B cell (primary cell): ENCODE results near the gene COBLL1. TPM values are rescaled to one million over a fixed set of nuclear protein-coding genes. Genes with fewer than 3 reads are reported as not detected.

Experiments used
- ATAC-seq: fragments of 200-7000 bp; cut with Tn5 transposase; one replicate; pipeline ENCODE4 v1.10.0; 2021; ENCODE audit warnings: low read depth, mild to moderate bottlenecking, moderate number of reproducible peaks, moderate library complexity
- CTCF ChIA-PET: fragments of 350-600 bp; sonication (Branson Sonifier 250); formaldehyde crosslinking; loops from one replicate; lab custom pipeline; 2021; ENCODE audit warnings: antibody characterized with exemption, inconsistent platforms; lab: Charles Lee
- POLR2A ChIA-PET: fragments of 350-600 bp; sonication (Branson Sonifier 250); formaldehyde crosslinking; loops from one replicate; lab custom pipeline; 2021; ENCODE audit warnings: antibody characterized with exemption; lab: Charles Lee
- DNase-seq: peaks from one replicate; pipeline ENCODE4 v3.0.0; 2013
- H2AFZ ChIP-seq: 2 replicates; pipeline ENCODE4 v1.6.1; 2012; ENCODE audit warnings: mild to moderate bottlenecking, low read depth, low read length; ENCODE audit not compliant: insufficient read depth, poor library complexity, severe bottlenecking
- H3K27ac ChIP-seq, 2 donors: 1 replicate in 1 of 2; 2 replicates in 1 of 2; pipeline ENCODE4 v1.5.1; 2012 to 2013; ENCODE audit warnings: low read length in 2 of 2, mild to moderate bottlenecking in 2 of 2, moderate library complexity in 1 of 2
- H3K27me3 ChIP-seq, 4 experiments: fragments of 200-600 bp in 1 of 4; sonication (generic) in 1 of 4; replicated peaks in 1 of 4; 1 replicate in 2 of 4; 2 replicates in 2 of 4; pipeline versions ENCODE4 v1.6.1 to v1.7.0; 2013 to 2016; ENCODE audit warnings: low read length in 3 of 4, mild to moderate bottlenecking in 2 of 4, mixed read lengths in 1 of 4, moderate library complexity in 1 of 4; ENCODE audit not compliant: insufficient read depth in 4 of 4, control insufficient read depth in 3 of 4; ENCODE audit errors: control extremely low read depth in 1 of 4
- H3K36me3 ChIP-seq, 2 experiments: replicated peaks in 1 of 2; 1 replicate in 1 of 2; 2 replicates in 1 of 2; pipeline versions ENCODE4 v1.6.1 to v1.7.1; 2013; ENCODE audit warnings: low read length in 1 of 2; ENCODE audit not compliant: insufficient read depth in 2 of 2, control insufficient read depth in 1 of 2; ENCODE audit errors: control extremely low read depth in 1 of 2, extremely low read depth in 1 of 2
- H3K4me1 ChIP-seq, 2 donors: fragments of 200-600 bp in 1 of 2; sonication (generic) in 1 of 2; 1 replicate in 1 of 2; 2 replicates in 1 of 2; pipeline versions ENCODE4 v1.5.1 to v1.6.1; 2013 to 2017; ENCODE audit warnings: low read length in 2 of 2; ENCODE audit not compliant: control insufficient read depth in 2 of 2, insufficient read depth in 2 of 2
- H3K4me2 ChIP-seq: replicated peaks from 2 replicates; pipeline ENCODE3; 2012; ENCODE audit warnings: mild to moderate bottlenecking, low read depth, low read length; ENCODE audit not compliant: poor library complexity, severe bottlenecking
- H3K4me3 ChIP-seq, 5 experiments: fragments of 200-600 bp in 1 of 5; sonication (generic) in 1 of 5; 1 replicate in 3 of 5; 2 replicates in 2 of 5; pipeline versions ENCODE4 v1.5.1 to v1.7.0; 2011 to 2016; ENCODE audit warnings: low read length in 4 of 5, mild to moderate bottlenecking in 4 of 5, low read depth in 2 of 5, control low read depth in 1 of 5, moderate library complexity in 1 of 5; ENCODE audit not compliant: insufficient read depth in 1 of 5; ENCODE audit errors: control extremely low read depth in 1 of 5, extremely low read depth in 1 of 5
- H3K79me2 ChIP-seq: fragments of 200-600 bp; sonication (generic); one replicate; pipeline ENCODE4 v1.6.0; 2016; ENCODE audit warnings: low read length; ENCODE audit not compliant: control insufficient read depth, insufficient read depth
- H3K9ac ChIP-seq: fragments of 200-600 bp; sonication (generic); 2 replicates; pipeline ENCODE4 v1.6.1; 2017; ENCODE audit warnings: mild to moderate bottlenecking, low read length, moderate library complexity
- H3K9me3 ChIP-seq, 3 donors: one replicate each; pipeline versions ENCODE4 v1.6.1 to v1.7.1; 2013; ENCODE audit warnings: low read length in 2 of 3; ENCODE audit not compliant: control insufficient read depth in 2 of 3, insufficient read depth in 1 of 3; ENCODE audit errors: control extremely low read depth in 1 of 3
- H4K20me1 ChIP-seq: 2 replicates; pipeline ENCODE4 v1.6.0; 2012; ENCODE audit warnings: mild to moderate bottlenecking, low read length; ENCODE audit not compliant: insufficient read depth, control insufficient read depth, poor library complexity, severe bottlenecking
- H3K27ac Mint-ChIP-seq: one replicate; pipeline ENCODE4 v1.8.0; 2021; ENCODE audit warnings: mixed read lengths
- H3K27me3 Mint-ChIP-seq: one replicate; pipeline ENCODE4 v1.8.0; 2021; ENCODE audit warnings: mixed read lengths
- H3K4me1 Mint-ChIP-seq: one replicate; pipeline ENCODE4 v1.8.0; 2021; ENCODE audit warnings: mixed read lengths
- H3K4me3 Mint-ChIP-seq: one replicate; pipeline ENCODE4 v1.8.0; 2021; ENCODE audit warnings: mixed read lengths
- H3K9me3 Mint-ChIP-seq: one replicate; pipeline ENCODE4 v1.8.0; 2022; ENCODE audit warnings: mixed read lengths; ENCODE audit not compliant: insufficient read depth
- CTCF ChIP-seq: fragments of 200-600 bp; IDR thresholded peaks from one replicate; pipeline ENCODE4 v1.8.0; 2022; ENCODE audit warnings: antibody characterized with exemption, mild to moderate bottlenecking
- EZH2 ChIP-seq: IDR thresholded peaks from 2 replicates; pipeline ENCODE4 v1.6.1; 2012; ENCODE audit warnings: borderline replicate concordance, low read depth, mild to moderate bottlenecking, moderate library complexity, low read length; ENCODE audit not compliant: insufficient read depth, poor library complexity, severe bottlenecking
- intact Hi-C: fragments of 100-400 bp; cut with micrococcal nuclease; formaldehyde crosslinking; loops from one replicate; pipeline ENCODE4 v1.10.0; 2022
- polyA plus RNA-seq: library from polyadenylated mRNA; depleted of rRNA; stranded (reverse); fragments of >200 nt; gene quantifications from 2 replicates; pipeline ENCODE4 v1.2.3, GENCODE V29; 2012
- total RNA-seq, 2 donors: library from RNA; stranded (reverse); fragments of 120-200 nt in 1 of 2; gene quantifications; 1 replicate in 1 of 2; 2 replicates in 1 of 2; pipeline versions ENCODE4 v1.2.3 to v1.2.4, GENCODE V29; 2013 to 2022

The COBLL1 gene
- total and polyA plus RNA-seq, 2 donors (not counting 1 experiment from before 2014, with no cell fraction given), result 45.1 to 234 TPM

- ChIA-PET POLR2A (no interaction called here), CTCF (no interaction called here)
- no peak overlapping the region for H3K27ac ChIP-seq
- peaks cover 0 to 1% (median 0%) of the 10 kb centered on the region in 3 donors for H3K9me3 ChIP-seq
- Mint-ChIP-seq H3K27ac (no peak overlapping the region), H3K4me3 (no peak overlapping the region), H3K27me3 (no peaks in the 10 kb centered on the region), H3K4me1 (no peaks in the 10 kb centered on the region), H3K9me3 (no peaks in the 10 kb centered on the region)
- H3K4me1 ChIP-seq, result no peaks in the 10 kb centered on the region
- no peaks in the 10 kb centered on the region for H3K79me2 ChIP-seq
- ATAC-seq (no peak), DNase-seq (no peak)
- no peak overlapping the region for H3K9ac ChIP-seq
- TF ChIP-seq EZH2 (no peak), CTCF (no peak)
- no peak overlapping the region for H3K4me2 ChIP-seq
- no peak overlapping the region for H3K4me3 ChIP-seq
- H4K20me1 ChIP-seq, result no peaks in the 10 kb centered on the region
- no peak overlapping the region for H2AFZ ChIP-seq
- intact Hi-C loops, result no loop called here
- H3K36me3 ChIP-seq, result peaks cover 15 to 82% of the 10 kb centered on the region in 2 experiments
- H3K27me3 ChIP-seq, result no peaks in the 10 kb centered on the region
These were observed 147.8 kb downstream of the COBLL1 start for GRCh38 chr2:164693834-164694233.

GRCh38 chr2:164693390-164693789 is 148.2 kb downstream of the COBLL1 start:
- Histone ChIP-seq H3K4me2 (no peak overlapping the region), H3K27ac (no peak overlapping the region), H2AFZ (no peak overlapping the region), H3K4me1 (no peaks in the 10 kb centered on the region), H3K79me2 (no peaks in the 10 kb centered on the region), H3K36me3 (peaks cover 15 to 82% of the 10 kb centered on the region in 2 experiments), H3K9me3 (peaks cover 0 to 1% (median 0%) of the 10 kb centered on the region in 3 donors), H3K9ac (no peak overlapping the region), H3K27me3 (no peaks in the 10 kb centered on the region), H4K20me1 (no peaks in the 10 kb centered on the region), H3K4me3 (no peak overlapping the region)
- TF ChIP-seq EZH2 (no peak), CTCF (no peak)
- Mint-ChIP-seq H3K4me3 (no peak overlapping the region), H3K27me3 (no peaks in the 10 kb centered on the region), H3K27ac (no peak overlapping the region), H3K4me1 (no peaks in the 10 kb centered on the region), H3K9me3 (no peaks in the 10 kb centered on the region)
- POLR2A ChIA-PET, result no interaction called here
- CTCF ChIA-PET, result interaction anchor here (0.6 to 1.3 kb wide), 2 partner anchors 282 to 323 kb away, joined by 4 read pairs; no protein-coding TSS in a partner anchor
- intact Hi-C loops, result no loop called here
- DNase-seq (no peak), ATAC-seq (no peak)
